H54 (cell line): Measurements from ENCODE around the gene IMMP2L.

Experiments used
- DNase-seq: peaks from one replicate; pipeline ENCODE4 v3.0.0; 2011; ENCODE audit warnings: low spot score, mixed read lengths; ENCODE audit not compliant: insufficient read length
- FAIRE-seq: peaks from 3 replicates; lab custom pipeline; 2011; peaks lifted over from hg19 to GRCh38; lab: Jason Lieb, UNC
- POLR2A ChIP-seq: IDR thresholded peaks from 2 replicates; pipeline ENCODE4 v1.6.1; 2011; ENCODE audit warnings: low read depth, mild to moderate bottlenecking, low read length

Gene IMMP2L

DNA sequence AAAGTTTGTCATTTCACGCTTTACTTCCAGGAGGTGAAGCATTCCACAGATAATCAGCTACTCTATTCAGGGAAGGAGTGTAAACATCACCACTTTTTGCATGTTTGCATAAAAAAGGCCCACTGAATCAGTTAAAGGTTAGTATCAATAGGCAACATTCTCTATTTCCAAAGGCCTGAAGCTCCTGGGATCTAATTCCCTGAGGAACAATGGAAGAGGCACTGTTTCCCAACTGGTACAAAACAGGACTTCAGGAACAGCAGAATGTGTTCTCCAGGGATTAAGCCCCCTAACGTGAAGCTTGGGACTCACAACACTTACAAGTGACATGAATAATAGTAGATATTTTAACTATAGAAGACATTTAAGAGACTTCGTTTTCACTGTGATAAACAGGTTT is 465.3 kb downstream of the IMMP2L start:
- no peak for DNase-seq
- no peak for FAIRE-seq
- no peak for TF ChIP-seq POLR2A

DNA sequence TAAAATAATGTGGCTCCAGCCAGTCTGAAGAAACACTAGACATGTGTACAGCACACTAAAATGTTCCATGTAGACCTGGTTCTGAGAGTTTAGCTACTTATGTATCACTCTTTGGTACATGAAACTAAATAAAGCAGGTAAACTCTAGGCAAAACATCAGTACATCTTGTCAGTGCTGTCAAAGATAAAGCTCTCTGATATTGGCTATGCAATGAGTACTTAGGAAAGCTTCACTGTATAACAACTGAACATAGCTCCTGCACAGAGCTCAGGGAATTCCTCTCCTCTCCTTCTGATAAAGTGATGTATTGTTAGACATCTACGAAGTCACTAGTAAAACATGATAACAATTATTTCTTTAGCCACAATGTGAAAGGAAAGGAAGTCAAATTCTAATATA is 467.9 kb downstream of the IMMP2L start:
- no peak for TF ChIP-seq POLR2A
- FAIRE-seq (no peak), DNase-seq (no peak)

- no peak for FAIRE-seq
- no peak for TF ChIP-seq POLR2A
- DNase-seq = no peak
These were observed 468.8 kb downstream of the IMMP2L start for GRCh38 chr7:111093496-111093895.

DNA sequence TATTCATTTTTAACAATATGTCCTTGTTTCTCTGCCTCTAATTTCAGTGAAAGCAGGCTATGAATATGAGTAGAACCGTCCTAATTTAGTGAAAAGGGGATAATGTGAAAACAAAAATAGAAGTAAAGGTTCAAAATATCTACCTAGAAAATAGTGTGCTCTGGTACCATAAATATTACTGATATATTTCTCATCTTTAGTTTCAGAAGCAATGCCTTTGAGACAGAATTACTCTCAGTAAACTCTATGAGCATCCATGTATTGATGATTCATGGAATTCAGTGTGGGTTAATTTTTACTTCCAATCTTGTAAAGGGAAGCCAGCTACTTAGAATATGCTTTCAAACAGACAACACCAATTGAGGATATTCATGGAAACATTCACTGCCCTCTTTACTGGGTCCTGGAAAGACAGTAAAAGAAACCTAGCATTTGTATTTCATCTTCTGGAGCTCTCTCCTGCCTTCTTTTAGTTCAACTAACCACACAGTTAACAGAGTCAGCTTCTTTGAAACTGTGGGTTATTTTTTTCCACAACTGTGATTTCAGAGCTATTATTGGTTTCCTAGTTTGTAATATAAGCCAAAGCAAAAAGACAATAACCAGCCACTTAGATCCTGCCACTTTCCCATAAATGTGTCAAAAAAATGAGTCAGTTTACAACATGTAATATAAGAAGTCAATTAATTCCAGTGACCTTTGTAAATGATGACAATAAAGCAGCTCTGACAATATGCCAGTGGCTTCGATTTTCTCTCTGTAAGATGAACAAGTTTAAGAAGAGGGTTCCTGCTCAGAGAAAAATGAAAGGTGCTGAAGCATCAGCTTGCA is 469.7 kb downstream of the IMMP2L start:
- no peak for TF ChIP-seq POLR2A
- no peak for FAIRE-seq
- DNase-seq = no peak

- no peak for TF ChIP-seq POLR2A
- DNase-seq (no peak), FAIRE-seq (no peak)
These were observed 470.5 kb downstream of the IMMP2L start for GRCh38 chr7:111091593-111092358.

GRCh38 chr7:111090846-111091245 is 471.4 kb downstream of the IMMP2L start, which contains the start of gene LRRN3:
Gene LRRN3, plus strand, starts transcription at chr7:111091127. Its CDS starts 31,646 bp downstream, at chr7:111122773.
- DNase-seq = no peak
- no peak for TF ChIP-seq POLR2A
- FAIRE-seq = peak; percentile 43

DNA sequence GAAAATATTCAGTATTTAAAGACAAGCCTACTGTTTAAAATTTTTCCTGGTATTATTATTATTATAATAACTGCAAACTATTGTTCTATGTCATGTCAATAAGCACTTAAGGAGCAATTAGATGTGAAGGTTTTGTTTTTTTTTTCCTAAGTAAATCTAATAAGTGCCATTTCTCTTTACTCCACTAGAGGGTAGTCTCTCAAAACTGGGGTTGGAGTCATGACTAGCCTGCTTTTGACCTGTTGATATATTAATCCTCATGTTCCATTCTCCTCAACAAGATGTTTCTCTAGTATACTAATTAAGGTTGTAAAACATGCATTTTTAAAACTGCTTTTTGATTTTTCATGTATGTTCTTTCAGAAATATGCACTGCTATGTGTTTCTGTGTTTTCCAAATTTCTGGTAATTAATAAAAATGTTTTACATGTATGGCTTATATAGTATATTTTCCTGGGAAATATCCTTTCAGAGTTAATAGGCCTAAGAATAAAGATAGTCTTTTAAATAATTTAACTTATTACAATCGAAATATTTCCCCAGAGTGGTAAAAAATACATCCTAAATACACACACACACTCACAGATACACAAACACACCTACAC is 472.4 kb downstream of the IMMP2L start:
- no peak for TF ChIP-seq POLR2A
- FAIRE-seq (peak; percentile 6), DNase-seq (no peak)

DNA sequence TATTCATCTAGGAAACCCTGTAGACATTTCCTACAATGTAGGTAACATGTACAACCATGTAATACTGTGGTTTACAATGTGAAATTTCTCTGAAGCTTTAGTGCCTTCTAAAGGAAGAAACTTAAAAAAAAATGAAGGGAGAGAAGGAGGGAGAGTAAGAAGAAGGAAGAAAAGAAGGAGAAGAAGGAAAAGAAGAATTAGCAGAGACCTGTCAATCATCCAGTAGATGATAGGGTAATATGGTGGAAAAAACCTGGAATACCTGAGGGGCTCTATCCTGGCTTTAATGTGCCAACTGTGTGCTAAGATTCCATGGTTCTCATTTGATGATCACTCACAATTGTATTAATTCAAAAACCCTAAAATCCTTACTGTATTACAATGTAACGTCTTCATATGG is 474.0 kb downstream of the IMMP2L start:
- no peak for TF ChIP-seq POLR2A
- DNase-seq = no peak
- FAIRE-seq = no peak

DNA sequence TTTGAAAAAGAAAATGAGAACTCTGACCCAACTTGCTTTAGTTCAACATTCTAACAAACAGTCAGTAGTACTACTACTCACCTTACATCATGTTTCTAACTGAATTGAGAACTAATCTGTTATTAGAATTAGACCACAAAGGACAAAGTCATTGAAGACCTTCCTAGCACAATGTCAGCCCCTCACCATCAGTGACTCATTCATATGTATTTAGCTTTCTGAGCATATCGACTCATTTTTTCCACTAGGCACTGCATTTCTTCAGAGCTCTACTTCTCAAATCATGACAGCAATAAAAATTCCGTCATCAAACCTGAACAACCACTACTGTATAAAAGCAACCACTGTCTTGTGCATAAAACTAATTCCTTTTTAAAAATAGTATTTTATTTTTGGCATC is 475.8 kb downstream of the IMMP2L start:
- no peak for FAIRE-seq
- no peak for TF ChIP-seq POLR2A

GRCh38 chr7:111085356-111085755 is 476.9 kb downstream of the IMMP2L start:
- TF ChIP-seq POLR2A = no peak
- DNase-seq (no peak), FAIRE-seq (no peak)

More for the DNA sequence above, 475.8 kb downstream of the IMMP2L start:
- DNase-seq = no peak

- no peak for TF ChIP-seq POLR2A
- FAIRE-seq (no peak), DNase-seq (no peak)
These were observed 478.9 kb downstream of the IMMP2L start for GRCh38 chr7:111083413-111083812.

GRCh38 chr7:111082351-111082750 is 479.9 kb downstream of the IMMP2L start:
- no peak for FAIRE-seq
- no peak for DNase-seq
- no peak for TF ChIP-seq POLR2A

GRCh38 chr7:111081546-111082267 is 480.6 kb downstream of the IMMP2L start:
- no peak for DNase-seq
- TF ChIP-seq POLR2A = no peak
- no peak for FAIRE-seq
